ENCODE results near the gene AP5B1. TPM values are rescaled to one million over a fixed set of nuclear protein-coding genes. Genes with fewer than 3 reads are reported as not detected.

Gene AP5B1
- total RNA-seq, 1 donor from 2014 or later, result 3.6 TPM

DNA sequence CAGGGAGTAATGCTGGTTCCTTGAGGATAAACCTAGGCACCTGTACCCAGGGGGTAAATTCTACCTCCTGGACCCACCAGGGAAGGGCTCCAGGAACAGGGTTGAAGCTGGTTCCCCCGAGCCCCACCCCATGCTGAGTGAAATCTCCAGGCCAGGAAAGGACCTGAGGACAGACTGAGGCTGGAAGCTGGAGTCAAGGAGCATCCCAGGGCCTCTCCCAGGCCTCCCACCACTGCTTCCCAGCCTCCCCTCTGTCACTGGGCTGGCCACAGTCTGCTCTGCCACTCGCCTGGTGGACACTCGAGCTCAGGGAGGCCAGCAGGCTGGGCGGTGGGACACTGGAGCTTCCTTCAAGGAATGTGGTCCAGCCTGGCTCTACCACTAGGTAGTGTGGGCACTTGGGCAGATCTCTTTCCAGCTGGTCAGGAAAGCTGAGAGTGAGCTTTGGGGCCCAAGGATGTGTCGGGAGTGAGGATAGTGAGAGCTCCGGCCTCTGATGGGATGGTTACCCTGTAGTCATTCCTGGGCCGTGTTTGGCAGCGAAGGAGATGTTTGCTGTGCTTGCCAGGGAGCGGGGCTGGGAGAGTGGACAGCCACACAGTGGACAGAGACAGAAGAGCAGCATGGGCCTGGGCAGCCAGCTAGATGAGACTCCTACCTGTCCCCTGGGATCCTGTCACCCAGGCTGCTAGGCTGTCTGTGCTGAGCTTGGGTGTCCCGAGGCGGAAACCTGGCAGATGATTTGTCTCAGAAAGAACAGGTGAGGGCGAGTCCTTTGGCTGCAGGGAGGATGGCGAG is 9.5 kb upstream of the AP5B1 start:
- no peaks in the 10 kb centered on the region for H3K36me3 Mint-ChIP-seq
- TF ChIP-seq EZH2phosphoT487 (IDR thresholded peaks at IDR 0.05), result peak; percentile 11
- TF ChIP-seq, protein P1, sequence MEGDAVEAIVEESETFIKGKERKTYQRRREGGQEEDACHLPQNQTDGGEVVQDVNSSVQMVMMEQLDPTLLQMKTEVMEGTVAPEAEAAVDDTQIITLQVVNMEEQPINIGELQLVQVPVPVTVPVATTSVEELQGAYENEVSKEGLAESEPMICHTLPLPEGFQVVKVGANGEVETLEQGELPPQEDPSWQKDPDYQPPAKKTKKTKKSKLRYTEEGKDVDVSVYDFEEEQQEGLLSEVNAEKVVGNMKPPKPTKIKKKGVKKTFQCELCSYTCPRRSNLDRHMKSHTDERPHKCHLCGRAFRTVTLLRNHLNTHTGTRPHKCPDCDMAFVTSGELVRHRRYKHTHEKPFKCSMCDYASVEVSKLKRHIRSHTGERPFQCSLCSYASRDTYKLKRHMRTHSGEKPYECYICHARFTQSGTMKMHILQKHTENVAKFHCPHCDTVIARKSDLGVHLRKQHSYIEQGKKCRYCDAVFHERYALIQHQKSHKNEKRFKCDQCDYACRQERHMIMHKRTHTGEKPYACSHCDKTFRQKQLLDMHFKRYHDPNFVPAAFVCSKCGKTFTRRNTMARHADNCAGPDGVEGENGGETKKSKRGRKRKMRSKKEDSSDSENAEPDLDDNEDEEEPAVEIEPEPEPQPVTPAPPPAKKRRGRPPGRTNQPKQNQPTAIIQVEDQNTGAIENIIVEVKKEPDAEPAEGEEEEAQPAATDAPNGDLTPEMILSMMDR (IDR thresholded peaks at IDR 0.05), result no peak

DNA sequence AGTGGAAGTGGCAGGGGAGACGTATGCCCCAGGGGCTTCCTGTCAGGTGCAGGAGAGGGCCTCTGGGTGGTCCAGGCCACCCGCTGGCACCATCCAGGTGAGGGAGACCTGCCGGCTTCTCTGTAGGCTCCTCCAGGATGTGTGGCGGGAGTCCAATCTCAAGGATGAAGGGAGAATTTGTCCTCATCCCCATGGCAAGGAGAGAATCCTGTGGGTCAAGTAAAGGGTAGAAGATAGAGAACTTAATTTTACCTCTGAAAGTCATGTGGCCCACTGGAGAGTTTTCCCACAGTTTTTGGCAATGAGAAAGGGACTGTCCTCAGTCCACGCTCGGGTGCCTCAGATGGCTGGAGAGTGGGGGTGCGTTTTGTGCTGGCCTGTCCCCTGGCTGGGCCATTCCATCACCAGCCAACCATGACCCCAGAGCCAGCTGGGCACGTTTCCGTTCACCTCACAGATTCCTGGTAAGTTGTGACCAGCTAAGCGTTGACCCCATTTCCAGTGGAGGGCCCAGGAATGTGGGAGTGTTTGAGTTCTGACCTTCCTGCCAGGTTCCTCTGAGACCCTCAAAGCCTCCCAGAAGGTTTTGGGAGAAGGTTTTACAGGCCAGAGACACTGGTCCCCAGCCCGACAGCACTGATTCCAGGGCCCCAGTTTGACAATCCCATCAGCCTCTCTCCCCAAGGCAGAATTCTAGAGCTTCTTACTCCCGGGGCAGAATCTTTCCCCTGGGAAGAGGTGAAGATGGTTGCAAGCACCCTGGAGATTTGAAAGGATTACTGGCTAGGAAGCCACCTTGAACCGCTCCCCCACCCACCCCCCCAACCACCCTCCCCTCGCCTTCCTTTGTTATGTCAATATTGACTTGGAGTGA is 8.7 kb upstream of the AP5B1 start:
- no peak overlapping the region for H3K27ac Mint-ChIP-seq
- no peak overlapping the region for H2AFZ ChIP-seq (replicated peaks)
- no peak overlapping the region for H3K4me2 ChIP-seq
- TF ChIP-seq, protein P1 (IDR thresholded peaks at IDR 0.05), result no peak
- TF ChIP-seq EZH2 (IDR thresholded peaks at IDR 0.05) (no peak), EZH2phosphoT487 (IDR thresholded peaks at IDR 0.05) (no peak)
- no peaks in the 10 kb centered on the region for H3K9me3 ChIP-seq (ENCODE audit: low read depth)
- H3K36me3 ChIP-seq, result no peaks in the 10 kb centered on the region
- no peaks in the 10 kb centered on the region for H3K79me2 ChIP-seq (ENCODE audit: low read depth)
- peaks cover 3% of the 10 kb centered on the region for H3F3A ChIP-seq (ENCODE audit: low read depth)
- H3K4me1 ChIP-seq, result peaks cover 8% of the 10 kb centered on the region
- H3K36me3 Mint-ChIP-seq, result no peaks in the 10 kb centered on the region
- H3K9ac ChIP-seq, result no peak overlapping the region
- H3K27me3 ChIP-seq, result peaks cover 69% of the 10 kb centered on the region
- no peaks in the 10 kb centered on the region for H3K9me3 Mint-ChIP-seq
- no peak overlapping the region for H3K4me3 Mint-ChIP-seq
- no peak overlapping the region for H3K4me3 ChIP-seq
- peaks cover 8% of the 10 kb centered on the region for H3K4me1 Mint-ChIP-seq
- H3K27me3 Mint-ChIP-seq (ENCODE audit: insufficient read depth, low read depth), result peaks cover 43% of the 10 kb centered on the region
- H3K27ac ChIP-seq, result no peak overlapping the region
- peaks cover 10% of the 10 kb centered on the region for H4K20me1 ChIP-seq (ENCODE audit: low read depth)
- DNase-seq (ENCODE audit: low spot score), result no peak

More for the DNA sequence above, 9.5 kb upstream of the AP5B1 start:
- Histone ChIP-seq H4K20me1 (ENCODE audit: low read depth) (peaks cover 10% of the 10 kb centered on the region), H3K27ac (no peak overlapping the region), H3K79me2 (ENCODE audit: low read depth) (no peaks in the 10 kb centered on the region), H3K4me1 (peaks cover 7% of the 10 kb centered on the region), H3K27me3 (peaks cover 61% of the 10 kb centered on the region), H3K36me3 (no peaks in the 10 kb centered on the region), H3K9me3 (ENCODE audit: low read depth) (no peaks in the 10 kb centered on the region), H3K4me2 (no peak overlapping the region), H3F3A (ENCODE audit: low read depth) (no peaks in the 10 kb centered on the region), H2AFZ (replicated peaks) (no peak overlapping the region), H3K4me3 (no peak overlapping the region), H3K9ac (no peak overlapping the region)
- Mint-ChIP-seq H3K4me1 (peaks cover 7% of the 10 kb centered on the region), H3K27me3 (ENCODE audit: insufficient read depth, low read depth) (peaks cover 35% of the 10 kb centered on the region), H3K4me3 (no peak overlapping the region), H3K27ac (no peak overlapping the region), H3K9me3 (no peaks in the 10 kb centered on the region)
- DNase-seq (ENCODE audit: low spot score), result peak; percentile 8

DNA sequence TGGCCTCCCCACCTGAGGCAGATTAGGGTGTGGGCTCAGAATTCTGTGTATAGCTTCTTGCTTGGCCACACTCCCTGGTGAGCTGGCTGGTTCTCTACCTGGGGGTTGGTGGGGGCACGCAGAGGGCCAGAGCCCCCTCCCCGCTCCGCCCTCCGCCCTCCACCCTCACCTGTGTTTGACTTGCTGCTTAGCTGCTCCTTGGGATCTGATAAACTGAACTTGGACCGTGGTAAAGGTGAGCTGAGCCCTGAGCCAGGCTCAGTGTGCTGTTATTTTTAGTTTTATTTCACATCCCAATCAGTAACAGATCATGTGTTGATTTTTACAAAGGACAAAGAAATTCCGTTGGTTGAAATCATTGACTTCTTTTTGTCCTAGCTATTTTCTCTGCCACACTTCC is 8.0 kb upstream of the AP5B1 start:
- Histone ChIP-seq H4K20me1 (ENCODE audit: low read depth) (peaks cover 10% of the 10 kb centered on the region), H2AFZ (replicated peaks) (no peak overlapping the region), H3K4me1 (peaks cover 14% of the 10 kb centered on the region), H3K4me3 (no peak overlapping the region), H3K27ac (no peak overlapping the region), H3F3A (ENCODE audit: low read depth) (peaks cover 3% of the 10 kb centered on the region), H3K9me3 (ENCODE audit: low read depth) (no peaks in the 10 kb centered on the region), H3K79me2 (ENCODE audit: low read depth) (no peaks in the 10 kb centered on the region), H3K9ac (no peak overlapping the region), H3K4me2 (no peak overlapping the region), H3K36me3 (no peaks in the 10 kb centered on the region), H3K27me3 (peaks cover 76% of the 10 kb centered on the region)
- H3K36me3 Mint-ChIP-seq, result no peaks in the 10 kb centered on the region
- H3K4me1 Mint-ChIP-seq, result peaks cover 10% of the 10 kb centered on the region
- H3K4me3 Mint-ChIP-seq, result peak overlapping the region; percentile 57
- H3K27me3 Mint-ChIP-seq (ENCODE audit: insufficient read depth, low read depth), result peaks cover 49% of the 10 kb centered on the region
- no peak overlapping the region for H3K27ac Mint-ChIP-seq
- no peak for DNase-seq (ENCODE audit: low spot score)
- TF ChIP-seq EZH2phosphoT487 (IDR thresholded peaks at IDR 0.05) (no peak), EZH2 (IDR thresholded peaks at IDR 0.05) (no peak)
- TF ChIP-seq, protein P1 (IDR thresholded peaks at IDR 0.05), result no peak
- no peaks in the 10 kb centered on the region for H3K9me3 Mint-ChIP-seq
